GM15510 (cell line): ENCODE measurements around the gene RNF213.

Experiments
- POLR2A ChIP-seq: IDR thresholded peaks from 3 replicates; pipeline ENCODE4 v1.6.1; 2011; ENCODE audit warnings: borderline replicate concordance; ENCODE audit not compliant: insufficient read length; ENCODE audit errors: extremely low read depth

The RNF213 gene

GRCh38 chr17:80327518-80327917, 66.9 kb downstream of the RNF213 start:
- TF ChIP-seq POLR2A = no peak

GRCh38 chr17:80328634-80329380, 68.2 kb downstream of the RNF213 start:
- no peak for TF ChIP-seq POLR2A

- TF ChIP-seq POLR2A = no peak
Measured at GRCh38 chr17:80330276-80330675, 69.6 kb downstream of the RNF213 start.

GRCh38 chr17:80331820-80332219, 71.2 kb downstream of the RNF213 start:
- TF ChIP-seq POLR2A = no peak

GRCh38 chr17:80337195-80337895, 76.7 kb downstream of the RNF213 start:
- TF ChIP-seq POLR2A = no peak

GRCh38 chr17:80339118-80339517, 78.5 kb downstream of the RNF213 start:
- TF ChIP-seq POLR2A = no peak

- no peak for TF ChIP-seq POLR2A
Measured at GRCh38 chr17:80339731-80340456, 79.2 kb downstream of the RNF213 start.

- TF ChIP-seq POLR2A = no peak
Measured at GRCh38 chr17:80345321-80345720, 84.7 kb downstream of the RNF213 start.

GRCh38 chr17:80345841-80346497, 85.3 kb downstream of the RNF213 start:
- no peak for TF ChIP-seq POLR2A

GRCh38 chr17:80346498-80347275, 86.0 kb downstream of the RNF213 start:
- TF ChIP-seq POLR2A = no peak

- no peak for TF ChIP-seq POLR2A
Measured at GRCh38 chr17:80347536-80347935, 86.9 kb downstream of the RNF213 start.

- no peak for TF ChIP-seq POLR2A
Measured at GRCh38 chr17:80347948-80348351, 87.3 kb downstream of the RNF213 start.

- no peak for TF ChIP-seq POLR2A
Measured at GRCh38 chr17:80348551-80349150, 88.0 kb downstream of the RNF213 start.
